Measurements from ENCODE around the gene ARNT2. TPM values are rescaled to one million over a fixed set of nuclear protein-coding genes. Genes with fewer than 3 reads are reported as not detected.

ARNT2 gene
- total RNA-seq, 2 experiments from 2014 or later = not detected

DNA sequence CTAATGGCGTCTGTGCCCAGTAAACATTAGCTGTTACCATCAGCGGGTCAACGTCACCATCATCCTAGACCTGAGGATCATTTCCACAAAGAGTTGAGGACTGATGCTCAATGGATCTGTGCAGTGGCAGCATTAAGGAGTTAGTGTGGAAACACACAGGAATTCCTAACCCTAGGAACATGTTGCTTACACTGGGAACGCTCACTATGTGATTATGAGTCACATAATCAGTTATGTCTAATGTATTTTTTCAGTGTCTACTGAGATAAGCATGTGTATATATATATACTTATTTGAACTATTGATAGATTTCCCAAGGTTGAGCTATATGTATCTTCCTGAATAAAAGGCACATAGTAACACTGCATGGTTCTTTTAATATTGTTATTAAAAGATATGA, 19.0 kb downstream of the ARNT2 start:
- Histone ChIP-seq H3K9me3 (ENCODE audit: low read length) (no peaks in the 10 kb centered on the region), H4K20me1 (ENCODE audit: insufficient read depth, low read length) (no peaks in the 10 kb centered on the region), H3K36me3 (ENCODE audit: insufficient read depth, low read length) (no peaks in the 10 kb centered on the region), H3K27ac (ENCODE audit: low read depth, low read length, poor library complexity, severe bottlenecking) (no peak overlapping the region), H3K9me2 (ENCODE audit: insufficient read depth, low read length) (no peaks in the 10 kb centered on the region), H3K79me2 (ENCODE audit: insufficient read depth, low read depth, low read length) (no peaks in the 10 kb centered on the region), H2AFZ (ENCODE audit: low read length) (no peak overlapping the region), H3K4me1 (ENCODE audit: insufficient read depth, low read length, poor library complexity, severe bottlenecking) (no peaks in the 10 kb centered on the region), H3K4me2 (ENCODE audit: low read length) (no peak overlapping the region), H3K4me3 (ENCODE audit: low read depth, low read length, poor library complexity, severe bottlenecking) (no peak overlapping the region)
- ChIA-PET CTCF (ENCODE audit: unreplicated experiment) (no interaction called here), POLR2A (no interaction called here)
- intact Hi-C loops (cut with micrococcal nuclease; ENCODE audit: unreplicated experiment) = no loop called here
- no peak for TF ChIP-seq EZH2phosphoT487 (IDR thresholded peaks at IDR 0.05; ENCODE audit: borderline replicate concordance, low read depth, low read length)
- TF ChIP-seq, protein P1, sequence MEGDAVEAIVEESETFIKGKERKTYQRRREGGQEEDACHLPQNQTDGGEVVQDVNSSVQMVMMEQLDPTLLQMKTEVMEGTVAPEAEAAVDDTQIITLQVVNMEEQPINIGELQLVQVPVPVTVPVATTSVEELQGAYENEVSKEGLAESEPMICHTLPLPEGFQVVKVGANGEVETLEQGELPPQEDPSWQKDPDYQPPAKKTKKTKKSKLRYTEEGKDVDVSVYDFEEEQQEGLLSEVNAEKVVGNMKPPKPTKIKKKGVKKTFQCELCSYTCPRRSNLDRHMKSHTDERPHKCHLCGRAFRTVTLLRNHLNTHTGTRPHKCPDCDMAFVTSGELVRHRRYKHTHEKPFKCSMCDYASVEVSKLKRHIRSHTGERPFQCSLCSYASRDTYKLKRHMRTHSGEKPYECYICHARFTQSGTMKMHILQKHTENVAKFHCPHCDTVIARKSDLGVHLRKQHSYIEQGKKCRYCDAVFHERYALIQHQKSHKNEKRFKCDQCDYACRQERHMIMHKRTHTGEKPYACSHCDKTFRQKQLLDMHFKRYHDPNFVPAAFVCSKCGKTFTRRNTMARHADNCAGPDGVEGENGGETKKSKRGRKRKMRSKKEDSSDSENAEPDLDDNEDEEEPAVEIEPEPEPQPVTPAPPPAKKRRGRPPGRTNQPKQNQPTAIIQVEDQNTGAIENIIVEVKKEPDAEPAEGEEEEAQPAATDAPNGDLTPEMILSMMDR (conservative IDR thresholded peaks at IDR 0.05; ENCODE audit: low read length) = no peak
- DNase-seq (ENCODE audit: low spot score) = no peak
- BruUV-seq (replicated peaks) = no TSS peak

DNA sequence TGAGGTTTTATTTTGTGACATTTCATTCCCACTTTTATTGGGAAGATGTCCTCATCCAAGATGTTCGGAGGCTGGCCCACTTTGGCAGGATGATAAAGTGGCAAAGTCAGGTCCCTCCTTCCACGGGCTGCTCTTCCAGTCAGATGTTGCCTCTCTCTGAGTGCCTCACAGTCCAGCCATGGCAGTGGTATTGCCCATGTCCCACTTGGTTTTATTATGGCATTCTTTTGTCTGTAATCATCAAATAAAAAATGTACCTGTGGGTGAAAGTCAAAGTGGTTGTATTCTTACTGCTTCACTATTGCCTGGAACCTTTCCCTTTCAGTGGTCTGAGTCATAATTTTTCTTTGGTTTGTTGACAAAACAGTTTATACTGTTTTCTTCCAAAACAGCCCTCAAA, 20.2 kb downstream of the ARNT2 start:
- Histone ChIP-seq H2AFZ (ENCODE audit: low read length) (no peak overlapping the region), H3K36me3 (ENCODE audit: insufficient read depth, low read length) (no peaks in the 10 kb centered on the region), H3K9me3 (ENCODE audit: low read length) (no peaks in the 10 kb centered on the region), H3K27ac (ENCODE audit: low read depth, low read length, poor library complexity, severe bottlenecking) (no peak overlapping the region), H4K20me1 (ENCODE audit: insufficient read depth, low read length) (no peaks in the 10 kb centered on the region), H3K9me2 (ENCODE audit: insufficient read depth, low read length) (no peaks in the 10 kb centered on the region), H3K79me2 (ENCODE audit: insufficient read depth, low read depth, low read length) (no peaks in the 10 kb centered on the region), H3K4me2 (ENCODE audit: low read length) (no peak overlapping the region), H3K4me3 (ENCODE audit: low read depth, low read length, poor library complexity, severe bottlenecking) (no peak overlapping the region), H3K4me1 (ENCODE audit: insufficient read depth, low read length, poor library complexity, severe bottlenecking) (no peaks in the 10 kb centered on the region)
- CTCF ChIA-PET (ENCODE audit: unreplicated experiment) = no interaction called here
- intact Hi-C loops (cut with micrococcal nuclease; ENCODE audit: unreplicated experiment) = no loop called here
- no peak for DNase-seq (ENCODE audit: low spot score)
- BruUV-seq (replicated peaks) = no TSS peak
- POLR2A ChIA-PET = no interaction called here
- TF ChIP-seq EZH2phosphoT487 (IDR thresholded peaks at IDR 0.05; ENCODE audit: borderline replicate concordance, low read depth, low read length) = no peak
- TF ChIP-seq, protein P1 (conservative IDR thresholded peaks at IDR 0.05; ENCODE audit: low read length) = no peak

DNA sequence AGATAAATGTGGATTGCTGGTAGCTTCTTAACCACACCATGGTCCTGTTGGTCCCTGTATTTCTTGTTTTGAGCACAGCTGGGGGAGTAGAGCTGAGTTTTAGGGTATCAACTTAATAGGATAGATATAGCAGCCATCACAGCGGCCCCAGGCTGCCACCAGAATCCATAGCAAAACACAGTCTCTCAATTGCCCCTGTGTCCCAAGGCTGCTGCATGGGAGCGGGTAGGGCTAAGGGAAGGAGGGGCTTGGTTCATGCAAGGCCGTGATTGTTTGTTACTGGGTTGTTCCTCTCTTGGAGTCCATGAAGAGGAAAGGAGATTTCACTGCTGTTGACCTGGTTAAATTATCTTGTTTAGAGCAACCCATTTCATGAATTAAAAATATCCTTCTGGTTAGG, 22.1 kb downstream of the ARNT2 start:
- Histone ChIP-seq H4K20me1 (ENCODE audit: insufficient read depth, low read length) (no peaks in the 10 kb centered on the region), H3K9me3 (ENCODE audit: low read length) (no peaks in the 10 kb centered on the region), H3K36me3 (ENCODE audit: insufficient read depth, low read length) (no peaks in the 10 kb centered on the region), H3K4me3 (ENCODE audit: low read depth, low read length, poor library complexity, severe bottlenecking) (no peak overlapping the region), H3K4me1 (ENCODE audit: insufficient read depth, low read length, poor library complexity, severe bottlenecking) (no peaks in the 10 kb centered on the region), H3K27ac (ENCODE audit: low read depth, low read length, poor library complexity, severe bottlenecking) (no peak overlapping the region), H3K9me2 (ENCODE audit: insufficient read depth, low read length) (no peaks in the 10 kb centered on the region), H3K4me2 (ENCODE audit: low read length) (no peak overlapping the region), H2AFZ (ENCODE audit: low read length) (no peak overlapping the region), H3K79me2 (ENCODE audit: insufficient read depth, low read depth, low read length) (no peaks in the 10 kb centered on the region)
- TF ChIP-seq, protein P1 (conservative IDR thresholded peaks at IDR 0.05; ENCODE audit: low read length) = no peak
- no peak for TF ChIP-seq EZH2phosphoT487 (IDR thresholded peaks at IDR 0.05; ENCODE audit: borderline replicate concordance, low read depth, low read length)
- no peak for DNase-seq (ENCODE audit: low spot score)
- no TSS peak for BruUV-seq (replicated peaks)
- ChIA-PET CTCF (ENCODE audit: unreplicated experiment) (no interaction called here), POLR2A (no interaction called here)
- intact Hi-C loops (cut with micrococcal nuclease; ENCODE audit: unreplicated experiment) = no loop called here

Data from OCI-LY7 (cell line).